Neuronal stem cell (in vitro differentiated cells): ENCODE measurements around the gene FRMD4B. TPM values are rescaled to one million over a fixed set of nuclear protein-coding genes. Genes with fewer than 3 reads are reported as not detected.
A peak's percentile ranks its signal among the peaks of the same experiment; 100 is the strongest.

Source experiments
- DNase-seq: peaks from one replicate; pipeline ENCODE4 v3.0.0-alpha.2; 2013; ENCODE audit warnings: low spot score
- H2AFZ ChIP-seq: one replicate; pipeline ENCODE4 v1.6.1; 2013; ENCODE audit warnings: mild to moderate bottlenecking, low read length, inconsistent platforms
- H2AK5ac ChIP-seq: 2 replicates; pipeline ENCODE4 v1.6.1; 2013; ENCODE audit warnings: low read depth, mild to moderate bottlenecking, inconsistent platforms, low read length, moderate library complexity, mixed read lengths
- H2BK120ac ChIP-seq: 2 replicates; pipeline ENCODE4 v1.6.1; 2013; ENCODE audit warnings: low read depth, mild to moderate bottlenecking, inconsistent platforms, low read length, moderate library complexity, mixed read lengths
- H2BK12ac ChIP-seq: one replicate; pipeline ENCODE4 v1.6.1; 2013; ENCODE audit warnings: low read length, inconsistent platforms
- H2BK15ac ChIP-seq: 2 replicates; pipeline ENCODE4 v1.6.1; 2013; ENCODE audit warnings: mild to moderate bottlenecking, low read length, inconsistent platforms, mixed read lengths
- H2BK5ac ChIP-seq: one replicate; pipeline ENCODE4 v1.6.1; 2013; ENCODE audit warnings: inconsistent platforms, mild to moderate bottlenecking, low read length, moderate library complexity
- H3K14ac ChIP-seq: one replicate; pipeline ENCODE4 v1.6.1; 2013; ENCODE audit warnings: low read length, inconsistent platforms
- H3K18ac ChIP-seq: 2 replicates; pipeline ENCODE4 v1.6.1; 2013; ENCODE audit warnings: low read length, inconsistent platforms
- H3K23ac ChIP-seq: 2 replicates; pipeline ENCODE4 v1.6.1; 2013; ENCODE audit warnings: low read depth, mild to moderate bottlenecking, mixed read lengths, low read length, inconsistent platforms; ENCODE audit not compliant: poor library complexity
- H3K27ac ChIP-seq: replicated peaks from 3 replicates; pipeline ENCODE4 v1.5.1; 2013; ENCODE audit warnings: low read length, inconsistent platforms
- H3K27me3 ChIP-seq, 3 experiments: 2 replicates each; pipeline ENCODE4 v1.6.1; 2013; ENCODE audit warnings: low read length in 3 of 3, mild to moderate bottlenecking in 2 of 3, inconsistent platforms in 1 of 3, low read depth in 1 of 3, mixed read lengths in 1 of 3, moderate library complexity in 1 of 3; ENCODE audit not compliant: control insufficient read depth in 3 of 3, insufficient read depth in 3 of 3
- H3K36me3 ChIP-seq, 2 donors: replicated peaks in 1 of 2; 2 replicates each; pipeline ENCODE4 v1.6.1; 2013; ENCODE audit warnings: low read length in 2 of 2; ENCODE audit not compliant: control insufficient read depth in 2 of 2, insufficient read depth in 2 of 2
- H3K4ac ChIP-seq: 2 replicates; pipeline ENCODE4 v1.6.1; 2013; ENCODE audit warnings: inconsistent platforms, mild to moderate bottlenecking, low read length, moderate library complexity
- H3K4me1 ChIP-seq, 2 donors: 1 replicate in 1 of 2; 2 replicates in 1 of 2; pipeline ENCODE4 v1.6.1; 2013; ENCODE audit warnings: low read length in 2 of 2, low read depth in 1 of 2; ENCODE audit not compliant: control insufficient read depth in 2 of 2, insufficient read depth in 1 of 2
- H3K4me2 ChIP-seq: one replicate; pipeline ENCODE4 v1.6.1; 2013; ENCODE audit warnings: mild to moderate bottlenecking, low read length, inconsistent platforms; ENCODE audit not compliant: insufficient read depth, poor library complexity, severe bottlenecking
- H3K4me3 ChIP-seq, 2 donors: 2 replicates each; pipeline ENCODE4 v1.5.1; 2013; ENCODE audit warnings: low read length in 2 of 2, mild to moderate bottlenecking in 2 of 2, inconsistent platforms in 1 of 2, moderate library complexity in 1 of 2
- H3K79me1 ChIP-seq: one replicate; pipeline ENCODE4 v1.6.1; 2013; ENCODE audit warnings: low read depth, mild to moderate bottlenecking, inconsistent platforms, low read length, moderate library complexity
- H3K9ac ChIP-seq: one replicate; pipeline ENCODE4 v1.6.1; 2013; ENCODE audit warnings: mild to moderate bottlenecking, low read depth, low read length, inconsistent platforms; ENCODE audit not compliant: poor library complexity
- H3K9me3 ChIP-seq, 2 donors: replicated peaks in 1 of 2; 2 replicates each; pipeline versions ENCODE3 to v1.6.1; 2013; ENCODE audit warnings: low read length in 2 of 2, mild to moderate bottlenecking in 2 of 2, inconsistent platforms in 1 of 2, low read depth in 1 of 2, mixed read lengths in 1 of 2, moderate library complexity in 1 of 2; ENCODE audit not compliant: control insufficient read depth in 2 of 2, insufficient read depth in 1 of 2
- H4K8ac ChIP-seq: one replicate; pipeline ENCODE4 v1.6.1; 2013; ENCODE audit warnings: low read depth, mild to moderate bottlenecking, inconsistent platforms, low read length, moderate library complexity
- H4K91ac ChIP-seq: one replicate; pipeline ENCODE4 v1.6.1; 2013; ENCODE audit warnings: low read length, low read depth, mild to moderate bottlenecking, inconsistent platforms; ENCODE audit not compliant: poor library complexity
- WGBS, 2 donors: extraction: QIAGEN DNeasy Blood & Tissue Kit; methylation state at CpG; one replicate each; pipeline ENCODE4 v1.1.7; 2013; ENCODE audit warnings: missing lambda C conversion rate in 2 of 2, mixed read lengths in 1 of 2; ENCODE audit not compliant: insufficient read length in 2 of 2, insufficient replicate concordance in 1 of 2; ENCODE audit errors: extremely low coverage in 2 of 2; 5-methylcytosine and 5-hydroxymethylcytosine counted together
- polyA plus RNA-seq, 2 experiments: library from polyadenylated mRNA; stranded (reverse); fragments of 200-250 nt; gene quantifications; one replicate each; pipeline ENCODE4 v1.2.3, GENCODE V29; 2013

Gene FRMD4B
- 9.6 TPM for polyA plus RNA-seq (2013, experiment 1 of 2)
- 9.9 TPM for polyA plus RNA-seq (2013, experiment 2 of 2)

GRCh38 chr3:69385723-69386555, at the start of gene FRMD4B:
Gene FRMD4B (minus strand): TSS chr3:69386088. CDS start chr3:69385989, 99 bp downstream.
- peak within 1 kb of the TSS; percentile 92 for H3K4me2 ChIP-seq
- H3K9ac ChIP-seq, result peak within 1 kb of the TSS; percentile 92
- peak within 1 kb of the TSS; percentile 84 for H2AFZ ChIP-seq
- no peak within 1 kb of the TSS for H2BK120ac ChIP-seq
- peak within 1 kb of the TSS; percentile 85 for H3K14ac ChIP-seq
- H3K4me1 ChIP-seq, result peaks cover 4 to 7% of the 10 kb centered on the region in 2 donors
- H3K4ac ChIP-seq, result no peak within 1 kb of the TSS
- peaks cover 0 to 64% (median 13%) of the 10 kb centered on the region in 3 experiments for H3K27me3 ChIP-seq
- no peak within 1 kb of the TSS for H4K91ac ChIP-seq
- no peaks in the 10 kb centered on the region for H3K36me3 ChIP-seq
- H3K23ac ChIP-seq, result peak within 1 kb of the TSS; percentile 94
- no peak within 1 kb of the TSS for H2BK12ac ChIP-seq
- peak within 1 kb of the TSS; percentile 13 for H2BK15ac ChIP-seq
- H3K4me3 ChIP-seq, result peak within 1 kb of the TSS; percentile 24 to 75
- peak within 1 kb of the TSS; percentile 25 for H2BK5ac ChIP-seq
- no peaks in the 10 kb centered on the region for H3K9me3 ChIP-seq
- H4K8ac ChIP-seq, result no peak within 1 kb of the TSS
- H3K27ac ChIP-seq, result no peak within 1 kb of the TSS
- H3K18ac ChIP-seq, result peak within 1 kb of the TSS; percentile 94
- DNase-seq, result no peak
- H3K79me1 ChIP-seq, result peaks cover 3% of the 10 kb centered on the region
- H2AK5ac ChIP-seq, result no peak within 1 kb of the TSS
- WGBS, 2 donors, result no CpG with 5 or more reads among the region's 65 CpGs

GRCh38 chr3:69433969-69434325, 48.1 kb upstream of the FRMD4B start:
- no peak overlapping the region for H4K91ac ChIP-seq
- H2AK5ac ChIP-seq, result no peak overlapping the region
- no peaks in the 10 kb centered on the region for H3K27me3 ChIP-seq
- H3K9me3 ChIP-seq, result no peaks in the 10 kb centered on the region
- no peak overlapping the region for H3K18ac ChIP-seq
- H2BK12ac ChIP-seq, result no peak overlapping the region
- DNase-seq, result peak; percentile 56
- H3K14ac ChIP-seq, result no peak overlapping the region
- H3K79me1 ChIP-seq, result no peaks in the 10 kb centered on the region
- whole genome bisulfite sequencing, 2 donors, result no CpG with 5 or more reads among the region's 4 CpGs
- H3K4me3 ChIP-seq, result no peak overlapping the region
- no peak overlapping the region for H3K23ac ChIP-seq
- no peak overlapping the region for H3K4ac ChIP-seq
- no peak overlapping the region for H2BK5ac ChIP-seq
- no peaks in the 10 kb centered on the region for H3K36me3 ChIP-seq
- H2BK15ac ChIP-seq, result no peak overlapping the region
- H3K27ac ChIP-seq, result no peak overlapping the region
- H2AFZ ChIP-seq, result no peak overlapping the region
- peaks cover 0 to 8% of the 10 kb centered on the region in 2 donors for H3K4me1 ChIP-seq
- no peak overlapping the region for H4K8ac ChIP-seq
- H2BK120ac ChIP-seq, result no peak overlapping the region
- no peak overlapping the region for H3K9ac ChIP-seq
- no peak overlapping the region for H3K4me2 ChIP-seq

GRCh38 chr3:69433121-69433968, 47.5 kb upstream of the FRMD4B start:
- Histone ChIP-seq H4K91ac (no peak overlapping the region), H3K9me3 (no peaks in the 10 kb centered on the region), H2AK5ac (no peak overlapping the region), H2BK5ac (no peak overlapping the region), H2AFZ (no peak overlapping the region), H3K4me3 (no peak overlapping the region), H2BK12ac (no peak overlapping the region), H3K4me2 (no peak overlapping the region), H2BK15ac (no peak overlapping the region), H2BK120ac (no peak overlapping the region), H3K4ac (no peak overlapping the region), H3K27me3 (no peaks in the 10 kb centered on the region), H4K8ac (no peak overlapping the region), H3K36me3 (no peaks in the 10 kb centered on the region), H3K14ac (peak overlapping the region; percentile 14), H3K18ac (peak overlapping the region; percentile 73), H3K4me1 (peaks cover 0 to 8% of the 10 kb centered on the region in 2 donors), H3K23ac (no peak overlapping the region), H3K9ac (no peak overlapping the region), H3K27ac (no peak overlapping the region), H3K79me1 (no peaks in the 10 kb centered on the region)
- WGBS, 2 donors, result no CpG with 5 or more reads among the region's 6 CpGs
- no peak for DNase-seq
